DND-41 (cell line): Measurements from ENCODE around the gene IL1B.

Source experiments
- ATAC-seq: fragments of 200-7000 bp; cut with Tn5 transposase; 3 replicates; pipeline ENCODE4 v1.9.1; 2021; ENCODE audit warnings: low read depth; ENCODE audit not compliant: insufficient read depth
- DNase-seq: peaks from one replicate; pipeline ENCODE4 v3.0.0-alpha.2; 2020
- H2AFZ ChIP-seq: 2 replicates; pipeline ENCODE4 v1.6.0; 2012; ENCODE audit warnings: low read depth, low read length
- H3K27ac ChIP-seq: 2 replicates; pipeline ENCODE4 v1.5.1; 2012; ENCODE audit warnings: low read length, inconsistent platforms
- H3K27me3 ChIP-seq: fragments of 200-600 bp; sonication (generic); 2 replicates; pipeline ENCODE4 v1.6.0; 2012; ENCODE audit warnings: low read length, mild to moderate bottlenecking, inconsistent platforms; ENCODE audit not compliant: insufficient read depth, poor library complexity
- H3K36me3 ChIP-seq: 2 replicates; pipeline ENCODE4 v1.5.1; 2012; ENCODE audit warnings: low read length, inconsistent platforms; ENCODE audit not compliant: insufficient read depth
- H3K4me1 ChIP-seq: 2 replicates; pipeline ENCODE4 v1.5.1; 2012; ENCODE audit warnings: mild to moderate bottlenecking, low read length; ENCODE audit not compliant: insufficient read depth
- H3K4me2 ChIP-seq: 2 replicates; pipeline ENCODE4 v1.6.0; 2012; ENCODE audit warnings: mild to moderate bottlenecking, moderate library complexity, low read length, inconsistent platforms; ENCODE audit not compliant: insufficient read depth
- H3K4me3 ChIP-seq, 2 experiments: fragments of 200-600 bp in 1 of 2; shearing (Covaris generic) in 1 of 2; 2 replicates each; pipeline ENCODE4 v1.5.1; 2012 to 2016; ENCODE audit warnings: inconsistent platforms in 2 of 2, low read length in 2 of 2, mild to moderate bottlenecking in 2 of 2, low read depth in 1 of 2, moderate library complexity in 1 of 2
- H3K79me2 ChIP-seq: 2 replicates; pipeline ENCODE4 v1.6.0; 2012; ENCODE audit warnings: low read length, inconsistent platforms; ENCODE audit not compliant: insufficient read depth
- H3K9ac ChIP-seq: 2 replicates; pipeline ENCODE4 v1.6.0; 2012; ENCODE audit warnings: low read depth, mild to moderate bottlenecking, inconsistent platforms, low read length, moderate library complexity
- H3K9me3 ChIP-seq: 2 replicates; pipeline ENCODE4 v1.5.1; 2012; ENCODE audit warnings: low read length, moderate library complexity, mild to moderate bottlenecking, inconsistent platforms; ENCODE audit not compliant: insufficient read depth, severe bottlenecking
- H4K20me1 ChIP-seq: 2 replicates; pipeline ENCODE4 v1.6.0; 2012; ENCODE audit warnings: low read length; ENCODE audit not compliant: insufficient read depth
- EZH2 ChIP-seq: IDR thresholded peaks from 3 replicates; pipeline ENCODE4 v1.6.1; 2012; ENCODE audit warnings: borderline replicate concordance, low read depth, mild to moderate bottlenecking, moderate library complexity, low read length, inconsistent platforms; ENCODE audit not compliant: severe bottlenecking
- TF ChIP-seq, protein P1 (sequence below): IDR thresholded peaks from 2 replicates; pipeline ENCODE4 v1.5.1; 2012; ENCODE audit warnings: borderline replicate concordance, low read length, moderate library complexity, mild to moderate bottlenecking; ENCODE audit not compliant: poor library complexity, severe bottlenecking; ENCODE audit errors: extremely low read depth

The IL1B gene

GRCh38 chr2:112787294-112787693 lies 49.3 kb downstream of the IL1B start:
- Histone ChIP-seq H4K20me1 (no peaks in the 10 kb centered on the region), H3K27ac (no peak overlapping the region), H3K79me2 (no peaks in the 10 kb centered on the region), H2AFZ (no peak overlapping the region), H3K4me3 (no peak overlapping the region), H3K4me1 (no peaks in the 10 kb centered on the region), H3K4me2 (no peak overlapping the region), H3K9ac (no peak overlapping the region), H3K36me3 (no peaks in the 10 kb centered on the region), H3K9me3 (no peaks in the 10 kb centered on the region), H3K27me3 (peaks cover 12% of the 10 kb centered on the region)
- no peak for ATAC-seq
- TF ChIP-seq EZH2 = no peak
- TF ChIP-seq, protein P1, sequence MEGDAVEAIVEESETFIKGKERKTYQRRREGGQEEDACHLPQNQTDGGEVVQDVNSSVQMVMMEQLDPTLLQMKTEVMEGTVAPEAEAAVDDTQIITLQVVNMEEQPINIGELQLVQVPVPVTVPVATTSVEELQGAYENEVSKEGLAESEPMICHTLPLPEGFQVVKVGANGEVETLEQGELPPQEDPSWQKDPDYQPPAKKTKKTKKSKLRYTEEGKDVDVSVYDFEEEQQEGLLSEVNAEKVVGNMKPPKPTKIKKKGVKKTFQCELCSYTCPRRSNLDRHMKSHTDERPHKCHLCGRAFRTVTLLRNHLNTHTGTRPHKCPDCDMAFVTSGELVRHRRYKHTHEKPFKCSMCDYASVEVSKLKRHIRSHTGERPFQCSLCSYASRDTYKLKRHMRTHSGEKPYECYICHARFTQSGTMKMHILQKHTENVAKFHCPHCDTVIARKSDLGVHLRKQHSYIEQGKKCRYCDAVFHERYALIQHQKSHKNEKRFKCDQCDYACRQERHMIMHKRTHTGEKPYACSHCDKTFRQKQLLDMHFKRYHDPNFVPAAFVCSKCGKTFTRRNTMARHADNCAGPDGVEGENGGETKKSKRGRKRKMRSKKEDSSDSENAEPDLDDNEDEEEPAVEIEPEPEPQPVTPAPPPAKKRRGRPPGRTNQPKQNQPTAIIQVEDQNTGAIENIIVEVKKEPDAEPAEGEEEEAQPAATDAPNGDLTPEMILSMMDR = no peak
- DNase-seq = no peak

GRCh38 chr2:112784199-112785189 lies 52.1 kb downstream of the IL1B start, which contains the start of gene IL1A:
IL1A (minus strand) TSS chr2:112784493; CDS start chr2:112783770, 723 bp downstream.
- no peak for TF ChIP-seq EZH2
- TF ChIP-seq, protein P1 = no peak
- no peak within 1 kb of the TSS for H3K4me3 ChIP-seq

DNA sequence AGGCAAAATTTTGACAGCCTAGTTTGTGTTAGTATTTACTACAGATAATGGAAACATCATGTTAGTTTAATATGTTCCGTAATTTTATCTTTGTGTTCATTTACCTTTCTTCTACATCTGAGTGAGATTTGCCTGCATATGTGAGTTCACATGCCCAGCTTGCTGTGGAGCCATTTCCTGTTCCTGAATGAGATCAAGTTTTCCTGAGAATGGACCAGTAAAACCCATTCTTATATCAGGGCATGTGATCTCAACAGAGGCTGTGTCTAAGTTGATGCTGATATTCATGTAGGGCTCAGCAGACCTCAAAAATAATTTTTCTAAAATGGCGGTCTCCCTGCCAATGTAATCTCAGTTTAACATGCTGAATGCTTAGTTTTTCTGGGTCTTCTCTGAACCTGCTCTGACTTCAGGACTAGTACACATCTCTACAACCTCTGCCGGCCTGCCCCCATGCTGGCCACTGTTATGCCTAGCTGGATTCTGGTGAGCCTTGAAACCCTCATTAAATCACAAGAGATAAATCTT lies 53.3 kb downstream of the IL1B start:
- Histone ChIP-seq H3K4me1 (no peaks in the 10 kb centered on the region), H3K36me3 (no peaks in the 10 kb centered on the region), H3K79me2 (no peaks in the 10 kb centered on the region), H3K4me2 (no peak overlapping the region), H3K27me3 (peaks cover 19% of the 10 kb centered on the region), H3K4me3 (no peak overlapping the region), H3K9ac (no peak overlapping the region), H3K9me3 (no peaks in the 10 kb centered on the region), H3K27ac (no peak overlapping the region), H4K20me1 (no peaks in the 10 kb centered on the region), H2AFZ (no peak overlapping the region)
- no peak for ATAC-seq
- DNase-seq = no peak
- TF ChIP-seq EZH2 = no peak
- TF ChIP-seq, protein P1 = no peak

More at GRCh38 chr2:112784199-112785189, 52.1 kb downstream of the IL1B start, which contains the start of gene IL1A:
- no peaks in the 10 kb centered on the region for H4K20me1 ChIP-seq
- no peak within 1 kb of the TSS for H3K9ac ChIP-seq
- no peak for ATAC-seq
- no peak for DNase-seq
- no peaks in the 10 kb centered on the region for H3K79me2 ChIP-seq
- H2AFZ ChIP-seq = no peak within 1 kb of the TSS
- no peaks in the 10 kb centered on the region for H3K9me3 ChIP-seq
- H3K4me1 ChIP-seq = no peaks in the 10 kb centered on the region
- no peak within 1 kb of the TSS for H3K4me2 ChIP-seq
- no peaks in the 10 kb centered on the region for H3K36me3 ChIP-seq
- no peak within 1 kb of the TSS for H3K27ac ChIP-seq
- H3K27me3 ChIP-seq = peaks cover 19% of the 10 kb centered on the region
